OCI-LY3 (cell line): ENCODE measurements around the gene IMMT.
"Not testable (repeated sequence)": the region's sequence is repeated elsewhere in the genome, so short reads cannot be mapped to it uniquely, and the experiment has no call there.

ENCODE experiments used
- H2AFZ ChIP-seq: fragments of 200-600, 300-600 bp; shearing (Covaris generic); 2 replicates; pipeline ENCODE4 v1.6.0; 2014; ENCODE audit warnings: antibody characterized with exemption, low read depth, low read length
- H3K27ac ChIP-seq: fragments of 200-600, 300-600 bp; sonication (generic); 2 replicates; pipeline ENCODE4 v1.5.1; 2014; ENCODE audit warnings: mild to moderate bottlenecking, low read length, moderate library complexity, mixed read lengths
- H3K27me3 ChIP-seq: fragments of 200-600, 300-600 bp; sonication (generic); 2 replicates; pipeline ENCODE4 v1.6.1; 2014; ENCODE audit warnings: low read depth, low read length, mixed read lengths
- H3K36me3 ChIP-seq: fragments of 200-600, 300-600 bp; sonication (generic); replicated peaks from 2 replicates; pipeline ENCODE3; 2014; ENCODE audit warnings: low read depth, low read length, mixed read lengths
- H3K4me1 ChIP-seq: fragments of 300-600, 200-600 bp; sonication (generic); 2 replicates; pipeline ENCODE4 v1.6.1; 2014; ENCODE audit warnings: low read length, mixed read lengths
- H3K4me2 ChIP-seq: fragments of 200-600, 300-600 bp; sonication (generic); 2 replicates; pipeline ENCODE4 v1.6.1; 2014; ENCODE audit warnings: low read length, mixed read lengths
- H3K4me3 ChIP-seq: fragments of 300-600, 200-600 bp; sonication (generic); 2 replicates; pipeline ENCODE4 v1.5.1; 2014; ENCODE audit warnings: antibody characterized with exemption, mild to moderate bottlenecking, low read length, moderate library complexity
- H3K79me2 ChIP-seq: fragments of 300-600, 200-600 bp; shearing (Covaris generic); 2 replicates; pipeline ENCODE4 v1.6.1; 2014; ENCODE audit warnings: mild to moderate bottlenecking, low read length, mixed read lengths
- H3K9ac ChIP-seq: fragments of 300-600, 200-600 bp; shearing (Covaris generic); 2 replicates; pipeline ENCODE4 v1.6.0; 2014; ENCODE audit warnings: mild to moderate bottlenecking, low read length, moderate library complexity
- H3K9me3 ChIP-seq: fragments of 200-600, 300-600 bp; shearing (Covaris generic); 2 replicates; pipeline ENCODE4 v1.6.1; 2014; ENCODE audit warnings: low read length, mixed read lengths; ENCODE audit not compliant: insufficient read depth
- H4K20me1 ChIP-seq: fragments of 200-600, 300-600 bp; sonication (generic); 2 replicates; pipeline ENCODE4 v1.6.1; 2016; ENCODE audit warnings: low read length, mixed read lengths; ENCODE audit not compliant: insufficient read depth
- CTCF ChIP-seq: fragments of 200-600, 300-600 bp; sonication (generic); IDR thresholded peaks from 2 replicates; pipeline ENCODE4 v1.5.1; 2014; ENCODE audit warnings: antibody characterized with exemption, low read length, low read depth
- EZH2phosphoT487 ChIP-seq: fragments of 200-600 bp; shearing (Covaris generic); IDR thresholded peaks from 2 replicates; pipeline ENCODE4 v1.6.1; 2018; ENCODE audit warnings: antibody characterized with exemption, mixed run types, low read depth

The IMMT gene

DNA sequence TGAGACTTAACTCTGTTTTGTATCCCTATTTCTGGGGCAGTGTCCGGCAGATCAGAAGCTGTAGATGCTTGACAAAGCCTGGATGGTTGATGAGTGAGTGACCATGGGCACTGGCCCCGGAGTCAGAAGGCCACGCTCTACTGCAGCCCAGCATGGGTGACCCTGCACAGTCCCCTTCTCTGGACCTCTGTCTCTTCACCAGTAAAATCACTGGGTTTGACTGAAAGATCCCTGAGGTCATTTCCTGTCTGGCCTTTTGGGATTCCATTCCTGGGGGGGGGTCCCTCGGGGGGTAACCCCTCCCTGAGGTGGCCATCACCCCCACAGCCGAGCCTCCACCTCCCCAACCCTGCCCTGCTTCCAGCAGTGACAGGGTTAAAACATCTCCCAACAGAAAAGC, 35.7 kb upstream of the IMMT start:
- Histone ChIP-seq H3K4me3 (no peak overlapping the region), H3K9ac (no peak overlapping the region), H4K20me1 (no peaks in the 10 kb centered on the region), H3K79me2 (no peaks in the 10 kb centered on the region), H2AFZ (no peak overlapping the region), H3K4me1 (peaks cover 30% of the 10 kb centered on the region), H3K36me3 (no peaks in the 10 kb centered on the region), H3K27ac (no peak overlapping the region), H3K4me2 (no peak overlapping the region), H3K27me3 (peaks cover 3% of the 10 kb centered on the region; the same call in 1 of the 2 replicates), H3K9me3 (no peaks in the 10 kb centered on the region)
- TF ChIP-seq CTCF, result no peak

DNA sequence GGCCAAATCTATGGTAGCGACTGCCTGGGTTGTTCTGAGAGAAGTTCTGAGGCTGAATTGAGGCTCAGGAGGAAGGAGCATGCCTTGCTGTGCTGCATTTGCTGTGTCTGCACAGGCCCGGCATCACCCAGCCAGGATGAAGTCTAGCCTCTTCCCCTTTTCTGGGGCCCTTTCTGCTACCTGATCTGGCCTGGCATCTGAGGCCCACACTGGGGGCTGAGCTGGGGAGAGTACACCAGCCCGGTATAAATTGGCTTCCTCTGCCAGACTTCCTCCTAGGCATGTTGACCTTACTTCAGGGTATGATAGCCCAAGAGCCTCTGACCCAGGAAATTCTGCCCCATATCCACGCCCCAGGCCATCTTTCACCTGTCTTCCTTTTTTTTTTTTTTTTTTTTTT, 34.0 kb upstream of the IMMT start:
- peak overlapping the region; percentile 70 for H2AFZ ChIP-seq
- TF ChIP-seq EZH2phosphoT487, result no peak
- no peak for TF ChIP-seq CTCF
- H3K27me3 ChIP-seq, result peaks cover 3% of the 10 kb centered on the region; the same call in 1 of the 2 replicates
- H3K9ac ChIP-seq, result no peak overlapping the region
- no peak overlapping the region for H3K4me3 ChIP-seq
- H3K79me2 ChIP-seq, result no peaks in the 10 kb centered on the region
- H3K4me2 ChIP-seq, result peak overlapping the region; percentile 42
- 0 out of 2 replicates have a peak overlapping the region, but pooled peaks have one; percentile 17 for H3K27ac ChIP-seq
- H4K20me1 ChIP-seq, result no peaks in the 10 kb centered on the region
- no peaks in the 10 kb centered on the region for H3K9me3 ChIP-seq
- peaks cover 37% of the 10 kb centered on the region for H3K4me1 ChIP-seq
- H3K36me3 ChIP-seq, result no peaks in the 10 kb centered on the region

DNA sequence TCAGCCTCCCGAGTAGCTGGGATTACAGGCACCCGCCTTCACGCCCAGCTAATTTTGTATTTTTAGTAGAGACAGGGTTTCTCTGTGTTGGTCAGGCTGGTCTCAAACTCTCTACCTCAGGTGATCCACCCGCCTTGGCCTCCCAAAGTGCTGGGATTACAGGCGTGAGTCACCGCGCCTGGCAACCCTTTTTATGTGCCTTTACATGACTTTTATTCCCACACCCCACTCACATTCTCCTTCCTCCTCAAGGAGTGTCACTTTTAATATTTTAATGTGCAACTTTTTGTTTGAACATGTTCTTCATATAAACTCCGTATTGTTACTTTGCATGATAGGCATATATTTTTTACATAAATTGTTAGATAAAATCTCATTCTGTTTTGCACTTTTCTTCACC, 33.3 kb upstream of the IMMT start:
- not testable (repeated sequence) for H4K20me1 ChIP-seq, H3K36me3 ChIP-seq, H3K9me3 ChIP-seq, H3K79me2 ChIP-seq, H3K4me3 ChIP-seq, H3K27me3 ChIP-seq, H3K27ac ChIP-seq, H2AFZ ChIP-seq, H3K9ac ChIP-seq
- Histone ChIP-seq H3K4me1 (peaks cover 37% of the 10 kb centered on the region), H3K4me2 (peak overlapping the region; percentile 42)

- Histone ChIP-seq H4K20me1 (no peaks in the 10 kb centered on the region), H2AFZ (no peak overlapping the region), H3K79me2 (no peaks in the 10 kb centered on the region), H3K9ac (no peak overlapping the region), H3K36me3 (no peaks in the 10 kb centered on the region), H3K9me3 (no peaks in the 10 kb centered on the region), H3K4me2 (no peak overlapping the region), H3K27ac (no peak overlapping the region), H3K27me3 (peaks cover 3% of the 10 kb centered on the region; the same call in 1 of the 2 replicates), H3K4me1 (peaks cover 32% of the 10 kb centered on the region), H3K4me3 (no peak overlapping the region)
- TF ChIP-seq EZH2phosphoT487 (no peak), CTCF (no peak)
Measured at GRCh38 chr2:86227685-86228084, 32.4 kb upstream of the IMMT start.
